ENCODE data around the gene CXCR4. TPM values are rescaled to one million over a fixed set of nuclear protein-coding genes. Genes with fewer than 3 reads are reported as not detected.

Gene CXCR4
- polyA plus RNA-seq, 1 of the 3 experiments (the other 2 are of a cell fraction): 0.48 TPM

DNA sequence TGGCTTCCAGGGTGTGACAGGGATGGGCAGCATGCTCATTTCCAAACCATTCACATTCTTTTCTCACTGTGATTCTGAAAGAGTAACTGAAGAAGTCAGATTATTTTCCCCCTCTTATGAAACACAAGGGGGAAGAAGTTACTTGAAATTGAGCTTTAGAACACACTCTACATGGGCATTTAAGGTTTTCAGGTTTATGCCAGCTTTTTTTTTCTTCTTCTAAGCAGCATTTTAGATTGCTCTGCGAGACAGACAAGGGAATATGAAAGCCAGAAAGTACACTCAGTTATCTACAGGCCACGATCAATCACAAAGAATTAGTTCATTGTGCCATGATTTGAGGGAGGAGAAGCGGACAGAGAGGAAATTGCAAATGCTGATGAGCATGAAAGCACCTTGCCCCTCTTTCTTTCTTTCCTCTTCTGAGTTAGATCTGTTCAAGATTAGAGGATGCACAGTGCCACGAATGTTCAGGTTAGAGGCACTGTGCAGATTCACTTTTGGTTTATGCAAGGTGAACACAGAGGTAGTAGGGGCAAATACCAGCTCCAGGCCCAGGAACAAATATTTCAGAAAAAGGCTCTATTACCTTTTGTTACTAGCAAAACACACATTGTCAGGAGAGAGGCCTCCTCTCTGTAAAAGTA lies 49.2 kb downstream of the CXCR4 start:
- no peaks in the 10 kb centered on the region for H3K36me3 ChIP-seq (replicated peaks in 1 of 2; ENCODE audit: control insufficient read depth in 1 of 2, insufficient read depth in 2 of 2, low read length in 1 of 2)
- H3F3A ChIP-seq (replicated peaks; ENCODE audit: insufficient read depth): no peaks in the 10 kb centered on the region
- no peaks in the 10 kb centered on the region for H3K9me2 ChIP-seq
- H3K4me1 ChIP-seq (ENCODE audit: control insufficient read depth in 1 of 2, insufficient read depth in 2 of 2, low read depth in 1 of 2, low read length in 1 of 2): peaks cover 0 to 47% of the 10 kb centered on the region in 2 experiments; a peak in 2 of 4 replicates
- no peaks in the 10 kb centered on the region for H3K9me3 ChIP-seq
- H2AFZ ChIP-seq (ENCODE audit: low read depth): no peak overlapping the region
- no peak overlapping the region for H3K4me2 ChIP-seq
- 14% methylated on average over 4 of the region's 4 CpGs for WGBS (ENCODE audit: low lambda C conversion rate)
- no peak for DNase-seq
- CTCF ChIA-PET: interaction anchor here (1.2 to 3.1 kb wide), 3 partner anchors 37 to 312 kb away, joined by 3 to 15 read pairs (median 3); no protein-coding TSS in a partner anchor
- H3K27me3 ChIP-seq (ENCODE audit: insufficient read depth): no peaks in the 10 kb centered on the region
- no peak overlapping the region for H3K9ac ChIP-seq
- H3K4me3 ChIP-seq (ENCODE audit: low read depth in 2 of 2, low read length in 1 of 2): no peak overlapping the region
- H3K27ac ChIP-seq (ENCODE audit: low read depth in 2 of 2, low read length in 1 of 2): peak overlapping the region in 1 of 2 experiments; percentile 92; a peak in 2 of 4 replicates
- POLR2A ChIA-PET: interaction anchor here (0.6 to 1.4 kb wide), 4 partner anchors 10 to 357 kb away, joined by 3 to 5 read pairs (median 3); partner anchors contain the start of gene DARS1
- no peaks in the 10 kb centered on the region for H4K20me1 ChIP-seq (ENCODE audit: insufficient read depth)
- TF ChIP-seq POLR2AphosphoS5 (IDR thresholded peaks at IDR 0.05; ENCODE audit: low read depth, low read length) (no peak), SMC3 (IDR thresholded peaks at IDR 0.05; ENCODE audit: low read depth, low read length) (no peak), NFIC (IDR thresholded peaks at IDR 0.05; ENCODE audit: borderline replicate concordance) (no peak), GATA2 (CRISPR knock-in tag; IDR thresholded peaks at IDR 0.05) (0 out of 2 replicates have a peak, but pooled peaks have one; percentile 35), YY1 (IDR thresholded peaks at IDR 0.05; ENCODE audit: low read depth) (no peak)
- H3K79me2 ChIP-seq (ENCODE audit: insufficient read depth): no peaks in the 10 kb centered on the region

DNA sequence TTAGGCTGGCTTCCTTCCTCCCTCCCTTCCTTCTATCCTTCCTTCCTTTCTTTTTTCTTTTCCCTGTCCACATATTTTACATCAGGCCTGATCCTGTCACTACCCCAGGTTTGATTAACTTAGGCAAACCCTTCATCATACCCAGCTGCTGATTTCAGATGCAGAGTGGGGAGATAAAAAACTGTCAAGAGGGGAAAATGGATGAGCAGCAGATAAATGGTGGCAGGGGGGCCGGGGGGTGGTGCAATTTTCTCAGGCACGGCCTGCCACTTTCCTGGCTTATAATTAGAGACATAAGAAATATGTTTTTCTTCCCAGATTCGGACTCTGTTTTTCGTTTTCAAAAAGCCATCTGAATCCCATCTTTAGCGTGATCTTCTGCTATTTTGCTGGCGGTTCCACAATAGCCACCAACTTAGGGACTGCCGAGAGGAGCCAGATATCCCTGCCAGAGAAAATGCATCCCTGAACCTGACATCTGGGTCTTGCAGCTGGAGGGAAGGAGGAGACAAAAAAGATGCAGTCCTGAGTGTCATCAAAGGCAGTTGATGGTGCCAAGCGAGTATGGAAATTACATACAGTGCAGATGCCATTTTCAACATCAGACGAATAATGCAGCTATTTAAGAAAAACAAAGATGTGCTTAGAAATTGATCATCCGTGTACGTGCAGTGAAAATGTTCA lies 49.9 kb downstream of the CXCR4 start:
- Histone ChIP-seq H3F3A (replicated peaks; ENCODE audit: insufficient read depth) (no peaks in the 10 kb centered on the region), H3K4me3 (ENCODE audit: low read depth in 2 of 2, low read length in 1 of 2) (no peak overlapping the region), H3K36me3 (replicated peaks in 1 of 2; ENCODE audit: control insufficient read depth in 1 of 2, insufficient read depth in 2 of 2, low read length in 1 of 2) (no peaks in the 10 kb centered on the region), H3K4me1 (ENCODE audit: control insufficient read depth in 1 of 2, insufficient read depth in 2 of 2, low read depth in 1 of 2, low read length in 1 of 2) (peaks cover 0 to 47% of the 10 kb centered on the region in 2 experiments; a peak in 2 of 4 replicates), H3K9me2 (no peaks in the 10 kb centered on the region), H2AFZ (ENCODE audit: low read depth) (no peak overlapping the region), H3K9ac (no peak overlapping the region), H3K79me2 (ENCODE audit: insufficient read depth) (no peaks in the 10 kb centered on the region), H3K27me3 (ENCODE audit: insufficient read depth) (no peaks in the 10 kb centered on the region), H3K27ac (ENCODE audit: low read depth in 2 of 2, low read length in 1 of 2) (peak overlapping the region in 1 of 2 experiments; percentile 92; a peak in 2 of 4 replicates), H3K9me3 (no peaks in the 10 kb centered on the region), H4K20me1 (ENCODE audit: insufficient read depth) (no peaks in the 10 kb centered on the region), H3K4me2 (no peak overlapping the region)
- TF ChIP-seq EP300 (IDR thresholded peaks at IDR 0.05; ENCODE audit: borderline replicate concordance in 1 of 2, low read depth in 1 of 2, low read length in 1 of 2): peak in 1 of 2 experiments; percentile 71; a peak in 2 of 4 replicates
- TF ChIP-seq FOXJ3 (CRISPR knock-in tag; IDR thresholded peaks at IDR 0.05): peak; percentile 67; the same call in 1 of the 2 replicates
- no peak; the same call in 1 of the 2 replicates for TF ChIP-seq MXI1 (IDR thresholded peaks at IDR 0.05; ENCODE audit: low read depth, low read length)
- TF ChIP-seq, protein P1, sequence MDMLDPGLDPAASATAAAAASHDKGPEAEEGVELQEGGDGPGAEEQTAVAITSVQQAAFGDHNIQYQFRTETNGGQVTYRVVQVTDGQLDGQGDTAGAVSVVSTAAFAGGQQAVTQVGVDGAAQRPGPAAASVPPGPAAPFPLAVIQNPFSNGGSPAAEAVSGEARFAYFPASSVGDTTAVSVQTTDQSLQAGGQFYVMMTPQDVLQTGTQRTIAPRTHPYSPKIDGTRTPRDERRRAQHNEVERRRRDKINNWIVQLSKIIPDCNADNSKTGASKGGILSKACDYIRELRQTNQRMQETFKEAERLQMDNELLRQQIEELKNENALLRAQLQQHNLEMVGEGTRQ (IDR thresholded peaks at IDR 0.05; ENCODE audit: borderline replicate concordance, low read depth, low read length): no peak
- TF ChIP-seq FOXM1 (IDR thresholded peaks at IDR 0.05; ENCODE audit: low read depth): no peak
- 0 out of 2 replicates have a peak, but pooled peaks have one; percentile 16 for TF ChIP-seq TCF12 (IDR thresholded peaks at IDR 0.05)
- TF ChIP-seq RCOR1 (IDR thresholded peaks at IDR 0.05; ENCODE audit: low read length): peak; percentile 42; the same call in 1 of the 2 replicates
- no peak for TF ChIP-seq TEAD4 (IDR thresholded peaks at IDR 0.05; ENCODE audit: borderline replicate concordance, insufficient read depth)
- no peak for TF ChIP-seq NFIC (IDR thresholded peaks at IDR 0.05; ENCODE audit: borderline replicate concordance)
- TF ChIP-seq, protein P2, sequence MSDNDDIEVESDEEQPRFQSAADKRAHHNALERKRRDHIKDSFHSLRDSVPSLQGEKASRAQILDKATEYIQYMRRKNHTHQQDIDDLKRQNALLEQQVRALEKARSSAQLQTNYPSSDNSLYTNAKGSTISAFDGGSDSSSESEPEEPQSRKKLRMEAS (IDR thresholded peaks at IDR 0.05; ENCODE audit: low read depth): no peak
- no peak for TF ChIP-seq GABPA (IDR thresholded peaks at IDR 0.05; ENCODE audit: low read depth)
- peak; percentile 92 for TF ChIP-seq GATA2 (CRISPR knock-in tag; IDR thresholded peaks at IDR 0.05)
- WGBS (ENCODE audit: low lambda C conversion rate): 18% methylated on average over 11 of the region's 11 CpGs
- DNase-seq: peak; percentile 62
- CTCF ChIA-PET: interaction anchor here (1.2 to 3.1 kb wide), 4 partner anchors 10 to 312 kb away, joined by 3 to 15 read pairs (median 3); no protein-coding TSS in a partner anchor
- POLR2A ChIA-PET: interaction anchor here (0.9 to 1.4 kb wide), 4 partner anchors 10 to 357 kb away, joined by 3 to 5 read pairs (median 3); no protein-coding TSS in a partner anchor

All from SK-N-SH (cell line).